H9 (cell line): ENCODE results near the gene SNX30. TPM values are rescaled to one million over a fixed set of nuclear protein-coding genes. Genes with fewer than 3 reads are reported as not detected.

Source experiments
- DNase-seq: peaks from one replicate; pipeline ENCODE4 v3.0.0-alpha.2; 2017
- H2AFZ ChIP-seq: one replicate; pipeline ENCODE4 v1.6.1; 2013; ENCODE audit warnings: mild to moderate bottlenecking, low read length, control low read depth, moderate library complexity
- H2AK5ac ChIP-seq: 2 replicates; pipeline ENCODE4 v1.6.1; 2013; ENCODE audit warnings: low read length, control low read depth, mixed read lengths; ENCODE audit not compliant: insufficient read length
- H2BK120ac ChIP-seq: one replicate; pipeline ENCODE4 v1.6.1; 2013; ENCODE audit warnings: low read depth, mild to moderate bottlenecking, low read length, control low read depth, inconsistent platforms; ENCODE audit not compliant: poor library complexity, severe bottlenecking
- H2BK12ac ChIP-seq: 2 replicates; pipeline ENCODE4 v1.6.1; 2013; ENCODE audit warnings: low read length, control low read depth, mixed read lengths, low read depth; ENCODE audit not compliant: insufficient read length
- H2BK15ac ChIP-seq: 2 replicates; pipeline ENCODE4 v1.6.1; 2013; ENCODE audit warnings: low read depth, low read length, control low read depth
- H2BK20ac ChIP-seq: one replicate; pipeline ENCODE4 v1.6.1; 2013; ENCODE audit warnings: low read depth, mild to moderate bottlenecking, low read length, control low read depth, inconsistent platforms; ENCODE audit not compliant: poor library complexity, severe bottlenecking
- H2BK5ac ChIP-seq: 2 replicates; pipeline ENCODE4 v1.6.1; 2013; ENCODE audit warnings: low read length, control low read depth, mixed read lengths; ENCODE audit not compliant: insufficient read length
- H3K14ac ChIP-seq: 2 replicates; pipeline ENCODE4 v1.6.1; 2013; ENCODE audit warnings: low read length, control low read depth; ENCODE audit not compliant: insufficient read depth
- H3K18ac ChIP-seq: 2 replicates; pipeline ENCODE4 v1.6.1; 2013; ENCODE audit warnings: low read depth, mild to moderate bottlenecking, mixed read lengths, low read length, control low read depth; ENCODE audit not compliant: insufficient read length
- H3K23ac ChIP-seq: 2 replicates; pipeline ENCODE4 v1.6.1; 2013; ENCODE audit warnings: low read length, control low read depth, mixed read lengths, low read depth; ENCODE audit not compliant: insufficient read length
- H3K23me2 ChIP-seq: 2 replicates; pipeline ENCODE4 v1.6.1; 2013; ENCODE audit warnings: low read depth, mild to moderate bottlenecking, mixed read lengths, low read length, control low read depth; ENCODE audit not compliant: insufficient read length, poor library complexity, severe bottlenecking
- H3K27ac ChIP-seq: 2 replicates; pipeline ENCODE4 v1.5.1; 2013; ENCODE audit warnings: low read length, control low read depth, mixed read lengths, low read depth; ENCODE audit not compliant: insufficient read length
- H3K27me3 ChIP-seq: 2 replicates; pipeline ENCODE4 v1.6.1; 2013; ENCODE audit warnings: low read length, control low read depth, inconsistent platforms; ENCODE audit not compliant: insufficient read depth
- H3K4ac ChIP-seq: 2 replicates; pipeline ENCODE4 v1.6.1; 2013; ENCODE audit warnings: low read depth, mild to moderate bottlenecking, control low read depth, inconsistent platforms, low read length, moderate library complexity
- H3K4me1 ChIP-seq: 2 replicates; pipeline ENCODE4 v1.6.1; 2013; ENCODE audit warnings: low read length, control low read depth, inconsistent platforms; ENCODE audit not compliant: insufficient read depth
- H3K4me2 ChIP-seq: 2 replicates; pipeline ENCODE4 v1.6.1; 2013; ENCODE audit warnings: low read length, control low read depth, mixed read lengths; ENCODE audit not compliant: insufficient read length, insufficient read depth
- H3K56ac ChIP-seq: 2 replicates; pipeline ENCODE4 v1.6.1; 2013; ENCODE audit warnings: low read depth, mild to moderate bottlenecking, mixed read lengths, low read length, control low read depth; ENCODE audit not compliant: insufficient read length
- H3K79me1 ChIP-seq: 2 replicates; pipeline ENCODE4 v1.6.1; 2013; ENCODE audit warnings: low read depth, mild to moderate bottlenecking, moderate library complexity, low read length, control low read depth, inconsistent platforms; ENCODE audit not compliant: insufficient read depth, poor library complexity, severe bottlenecking
- H3K79me2 ChIP-seq: 2 replicates; pipeline ENCODE4 v1.6.1; 2013; ENCODE audit warnings: low read length, control low read depth, inconsistent platforms; ENCODE audit not compliant: insufficient read depth
- H3K9ac ChIP-seq: 2 replicates; pipeline ENCODE4 v1.6.1; 2013; ENCODE audit warnings: low read length, control low read depth, mixed read lengths; ENCODE audit not compliant: insufficient read length; ENCODE audit errors: extremely low read depth
- H3K9me3 ChIP-seq: one replicate; pipeline ENCODE4 v1.6.1; 2013; ENCODE audit warnings: low read depth, low read length, inconsistent platforms; ENCODE audit not compliant: control insufficient read depth
- H3T11ph ChIP-seq: one replicate; pipeline ENCODE4 v1.6.1; 2013; ENCODE audit warnings: mild to moderate bottlenecking, low read length, control low read depth, inconsistent platforms
- H4K20me1 ChIP-seq: one replicate; pipeline ENCODE4 v1.6.1; 2013; ENCODE audit not compliant: control insufficient read depth, insufficient read length, insufficient read depth
- H4K5ac ChIP-seq: 2 replicates; pipeline ENCODE4 v1.6.1; 2013; ENCODE audit warnings: low read depth, mild to moderate bottlenecking, mixed read lengths, low read length, control low read depth; ENCODE audit not compliant: insufficient read length
- H4K8ac ChIP-seq: replicated peaks from 2 replicates; pipeline ENCODE4 v1.6.1; 2013; ENCODE audit warnings: low read length, control low read depth, mixed read lengths, low read depth; ENCODE audit not compliant: insufficient read length
- H4K91ac ChIP-seq: 2 replicates; pipeline ENCODE4 v1.6.1; 2013; ENCODE audit warnings: low read depth, mild to moderate bottlenecking, moderate library complexity, mixed read lengths, low read length, control low read depth; ENCODE audit not compliant: insufficient read length
- H3K27ac Mint-ChIP-seq, 3 experiments: 2 replicates in 2 of 3; 3 replicates in 1 of 3; pipeline ENCODE4 v1.8.0; 2020 to 2021; ENCODE audit warnings: mixed read lengths in 3 of 3, mild to moderate bottlenecking in 1 of 3, moderate library complexity in 1 of 3
- H3K27me3 Mint-ChIP-seq: 2 replicates; pipeline ENCODE4 v1.8.0; 2021; ENCODE audit warnings: low read depth, mild to moderate bottlenecking, moderate library complexity, mixed read lengths
- H3K36me3 Mint-ChIP-seq, 3 experiments: 2 replicates in 2 of 3; 3 replicates in 1 of 3; pipeline ENCODE4 v1.8.0; 2020 to 2021; ENCODE audit warnings: low read depth in 3 of 3, mixed read lengths in 3 of 3; ENCODE audit not compliant: insufficient read depth in 1 of 3
- H3K4me1 Mint-ChIP-seq, 2 experiments: 2 replicates each; pipeline ENCODE4 v1.8.0; 2020; ENCODE audit warnings: mixed read lengths in 2 of 2
- H3K4me3 Mint-ChIP-seq, 2 experiments: 2 replicates in 1 of 2; 3 replicates in 1 of 2; pipeline ENCODE4 v1.8.0; 2020 to 2021; ENCODE audit warnings: mild to moderate bottlenecking in 2 of 2, mixed read lengths in 2 of 2, moderate library complexity in 1 of 2
- H3K9me3 Mint-ChIP-seq, 2 experiments: 2 replicates in 1 of 2; 3 replicates in 1 of 2; pipeline ENCODE4 v1.8.0; 2020; ENCODE audit warnings: mild to moderate bottlenecking in 2 of 2, mixed read lengths in 2 of 2, moderate library complexity in 1 of 2
- WGBS: extraction: QIAGEN DNeasy Blood & Tissue Kit; methylation state at CpG from one replicate; pipeline ENCODE4 v1.1.7; 2013; ENCODE audit warnings: missing lambda C conversion rate, low lambda C conversion rate, mixed read lengths; ENCODE audit not compliant: insufficient read length; ENCODE audit errors: extremely low coverage; 5-methylcytosine and 5-hydroxymethylcytosine counted together
- total RNA-seq: library from RNA; stranded (reverse); gene quantifications from 2 replicates; pipeline ENCODE4 v1.2.1, GENCODE V29; 2021
- TF ChIP-seq, protein P1 (sequence below): fragments of 200-600 bp; sonication (generic); conservative IDR thresholded peaks from 3 replicates; pipeline ENCODE4 v1.8.0; 2021; ENCODE audit warnings: antibody characterized with exemption, mild to moderate bottlenecking

SNX30 gene
- total RNA-seq, 1 experiment from 2014 or later: 10.3 TPM

DNA sequence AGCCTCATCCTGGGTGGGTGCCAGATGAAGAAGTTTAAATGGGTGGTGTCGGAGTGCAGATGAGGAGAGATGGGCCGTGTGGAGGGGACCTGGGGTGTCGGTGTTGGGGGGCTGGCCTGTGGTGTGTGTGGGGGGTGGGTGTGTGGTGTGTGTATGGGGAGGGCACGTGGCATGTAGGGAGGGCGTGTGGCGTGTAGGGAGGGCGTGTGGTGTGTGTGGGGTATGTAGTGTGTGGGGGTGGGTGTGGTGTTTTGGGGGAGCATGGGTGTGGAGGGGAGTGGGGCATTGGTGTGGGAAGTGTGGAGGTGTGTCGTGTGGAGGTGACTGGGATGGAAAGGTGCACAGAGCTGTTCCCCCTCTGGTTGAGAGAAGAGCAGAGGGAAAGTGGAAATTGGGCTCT lies 105.6 kb downstream of the SNX30 start:
- Histone ChIP-seq H3K23me2 (no peaks in the 10 kb centered on the region), H3K9ac (no peak overlapping the region), H2BK120ac (no peak overlapping the region), H2BK5ac (no peak overlapping the region), H2AK5ac (no peak overlapping the region), H3K14ac (no peak overlapping the region), H4K8ac (no peak overlapping the region), H3K18ac (no peak overlapping the region), H3K79me2 (no peaks in the 10 kb centered on the region), H3K23ac (no peak overlapping the region), H2BK15ac (no peak overlapping the region), H3K79me1 (no peaks in the 10 kb centered on the region), H3K27ac (no peak overlapping the region), H4K20me1 (peaks cover 3% of the 10 kb centered on the region), H4K5ac (no peak overlapping the region), H3K4ac (no peak overlapping the region), H3K9me3 (no peaks in the 10 kb centered on the region), H3K4me2 (no peak overlapping the region), H3K56ac (no peak overlapping the region), H2BK12ac (no peak overlapping the region), H3K4me1 (no peaks in the 10 kb centered on the region), H2AFZ (no peak overlapping the region), H3T11ph (no peak overlapping the region), H2BK20ac (no peak overlapping the region), H4K91ac (no peak overlapping the region), H3K27me3 (no peaks in the 10 kb centered on the region)
- H3K4me1 Mint-ChIP-seq: peaks cover 4 to 7% of the 10 kb centered on the region in 2 experiments
- peaks cover 0 to 12% (median 0%) of the 10 kb centered on the region in 3 experiments; a peak in 3 of 7 replicates for H3K36me3 Mint-ChIP-seq
- DNase-seq: no peak
- no peaks in the 10 kb centered on the region; a peak in 1 of 5 replicates for H3K9me3 Mint-ChIP-seq
- H3K4me3 Mint-ChIP-seq: no peak overlapping the region
- no CpG with 5 or more reads among the region's 8 CpGs for WGBS
- TF ChIP-seq, protein P1, sequence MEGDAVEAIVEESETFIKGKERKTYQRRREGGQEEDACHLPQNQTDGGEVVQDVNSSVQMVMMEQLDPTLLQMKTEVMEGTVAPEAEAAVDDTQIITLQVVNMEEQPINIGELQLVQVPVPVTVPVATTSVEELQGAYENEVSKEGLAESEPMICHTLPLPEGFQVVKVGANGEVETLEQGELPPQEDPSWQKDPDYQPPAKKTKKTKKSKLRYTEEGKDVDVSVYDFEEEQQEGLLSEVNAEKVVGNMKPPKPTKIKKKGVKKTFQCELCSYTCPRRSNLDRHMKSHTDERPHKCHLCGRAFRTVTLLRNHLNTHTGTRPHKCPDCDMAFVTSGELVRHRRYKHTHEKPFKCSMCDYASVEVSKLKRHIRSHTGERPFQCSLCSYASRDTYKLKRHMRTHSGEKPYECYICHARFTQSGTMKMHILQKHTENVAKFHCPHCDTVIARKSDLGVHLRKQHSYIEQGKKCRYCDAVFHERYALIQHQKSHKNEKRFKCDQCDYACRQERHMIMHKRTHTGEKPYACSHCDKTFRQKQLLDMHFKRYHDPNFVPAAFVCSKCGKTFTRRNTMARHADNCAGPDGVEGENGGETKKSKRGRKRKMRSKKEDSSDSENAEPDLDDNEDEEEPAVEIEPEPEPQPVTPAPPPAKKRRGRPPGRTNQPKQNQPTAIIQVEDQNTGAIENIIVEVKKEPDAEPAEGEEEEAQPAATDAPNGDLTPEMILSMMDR: no peak
- H3K27me3 Mint-ChIP-seq: no peaks in the 10 kb centered on the region
- H3K27ac Mint-ChIP-seq: no peak overlapping the region
